Breast epithelium (tissue), 4 donors: ENCODE measurements around the gene MUS81. TPM values are rescaled to one million over a fixed set of nuclear protein-coding genes. Genes with fewer than 3 reads are reported as not detected.
"Not testable (repeated sequence)": the region's sequence is repeated elsewhere in the genome, so short reads cannot be mapped to it uniquely, and the experiment has no call there.

ENCODE experiments used
- DNase-seq, 2 donors: peaks; one replicate each; pipeline ENCODE4 v3.0.0-alpha.2; 2019; ENCODE audit warnings: low spot score in 2 of 2
- H3K27ac ChIP-seq, 2 donors: fragments of 200-600 bp; sonication (generic) in 1 of 2; one replicate each; pipeline ENCODE4 v1.5.1; 2016 to 2019; ENCODE audit warnings: mild to moderate bottlenecking in 1 of 2
- H3K27me3 ChIP-seq, 2 donors: fragments of 200-600 bp; sonication (generic) in 1 of 2; one replicate each; pipeline versions ENCODE4 v1.5.1 to v1.6.0; 2017 to 2019; ENCODE audit warnings: control low read depth in 1 of 2, mild to moderate bottlenecking in 1 of 2
- H3K36me3 ChIP-seq: fragments of 200-600 bp; one replicate; pipeline ENCODE4 v1.5.1; 2019
- H3K4me1 ChIP-seq, 2 donors: fragments of 200-600 bp; sonication (generic); one replicate each; pipeline ENCODE4 v1.5.1; 2016 to 2019; ENCODE audit warnings: control low read depth in 1 of 2
- H3K4me3 ChIP-seq, 3 donors: fragments of 200-600 bp; sonication (generic); 1 replicate in 2 of 3; 2 replicates in 1 of 3; pipeline ENCODE4 v1.5.1; 2016 to 2019; ENCODE audit warnings: mild to moderate bottlenecking in 3 of 3, moderate library complexity in 2 of 3
- H3K9me3 ChIP-seq, 2 donors: fragments of 200-600 bp; sonication (generic) in 1 of 2; one replicate each; pipeline ENCODE4 v1.5.1; 2016 to 2019; ENCODE audit warnings: control low read depth in 1 of 2
- CTCF ChIP-seq, 3 donors: fragments of 450-650 bp; IDR thresholded peaks; one replicate each; pipeline ENCODE4 v1.5.1; 2016 to 2017; ENCODE audit warnings: antibody characterized with exemption in 3 of 3, mild to moderate bottlenecking in 3 of 3, moderate library complexity in 3 of 3
- POLR2A ChIP-seq: fragments of 450-650 bp; IDR thresholded peaks from one replicate; pipeline ENCODE4 v1.6.1; 2016; ENCODE audit warnings: antibody characterized with exemption, mild to moderate bottlenecking, moderate library complexity
- POLR2AphosphoS5 ChIP-seq, 3 donors: sonication (generic); formaldehyde crosslinking; IDR thresholded peaks; one replicate each; pipeline ENCODE4 v1.6.1; 2017; ENCODE audit warnings: antibody characterized with exemption in 3 of 3
- intact Hi-C: fragments of 100-400 bp; cut with DNase I; formaldehyde crosslinking; loops from one replicate; pipeline ENCODE4 v1.15.1; 2023; ENCODE audit warnings: low total_unique reads
- total RNA-seq, 3 donors: library from RNA; depleted of rRNA; stranded (reverse); fragments of >200 nt; gene quantifications; one replicate each; pipeline ENCODE4 v1.1.0, GENCODE V29; 2016

The MUS81 gene
- total RNA-seq, 3 donors from 2014 or later: 29.8 to 44.6 (median 42.9) TPM

- intact Hi-C loops: no loop called here
- DNase-seq: no peak
- Histone ChIP-seq H3K27ac (no peak overlapping the region), H3K4me1 (no peaks in the 10 kb centered on the region), H3K36me3 (no peaks in the 10 kb centered on the region), H3K4me3 (no peak overlapping the region), H3K27me3 (no peaks in the 10 kb centered on the region), H3K9me3 (no peaks in the 10 kb centered on the region)
- TF ChIP-seq POLR2AphosphoS5 (IDR thresholded peaks at IDR 0.05) (no peak), POLR2A (no peak), CTCF (IDR thresholded peaks at IDR 0.05) (no peak)
These were observed 37.3 kb upstream of the MUS81 start for GRCh38 chr11:65822776-65823528.

GRCh38 chr11:65826984-65827735 is 33.1 kb upstream of the MUS81 start:
- intact Hi-C loops: no loop called here
- H3K27ac ChIP-seq: no peak overlapping the region

GRCh38 chr11:65829459-65829858 is 30.8 kb upstream of the MUS81 start:
- intact Hi-C loops: no loop called here
- no peak for DNase-seq

More at GRCh38 chr11:65826984-65827735, 33.1 kb upstream of the MUS81 start:
- no peak for TF ChIP-seq CTCF (IDR thresholded peaks at IDR 0.05)
- TF ChIP-seq POLR2AphosphoS5 (IDR thresholded peaks at IDR 0.05): no peak
- no peak for TF ChIP-seq POLR2A
- H3K4me1 ChIP-seq: no peaks in the 10 kb centered on the region
- H3K27me3 ChIP-seq: no peaks in the 10 kb centered on the region
- no peaks in the 10 kb centered on the region for H3K9me3 ChIP-seq
- H3K4me3 ChIP-seq: no peak overlapping the region
- H3K36me3 ChIP-seq: no peaks in the 10 kb centered on the region
- no peak for DNase-seq

GRCh38 chr11:65832231-65832630 is 28.0 kb upstream of the MUS81 start:
- H3K4me3 ChIP-seq, H3K4me1 ChIP-seq, DNase-seq, H3K27me3 ChIP-seq, H3K36me3 ChIP-seq, H3K27ac ChIP-seq, H3K9me3 ChIP-seq, intact Hi-C loops: not testable (repeated sequence)

More at GRCh38 chr11:65829459-65829858, 30.8 kb upstream of the MUS81 start:
- Histone ChIP-seq H3K4me1 (peaks cover 0 to 4% of the 10 kb centered on the region in 2 donors), H3K4me3 (no peak overlapping the region), H3K27ac (no peak overlapping the region), H3K27me3 (no peaks in the 10 kb centered on the region), H3K36me3 (no peaks in the 10 kb centered on the region), H3K9me3 (no peaks in the 10 kb centered on the region)
- no peak for TF ChIP-seq POLR2AphosphoS5 (IDR thresholded peaks at IDR 0.05)
- no peak for TF ChIP-seq CTCF (IDR thresholded peaks at IDR 0.05)
- no peak for TF ChIP-seq POLR2A

GRCh38 chr11:65833297-65834030 is 26.8 kb upstream of the MUS81 start, which contains the start of gene SNX32:
TSS of gene SNX32 (plus strand) at chr11:65833963. CDS start at chr11:65834066, 103 bp downstream.
- H3K36me3 ChIP-seq: no peaks in the 10 kb centered on the region
- no peaks in the 10 kb centered on the region for H3K9me3 ChIP-seq
- intact Hi-C loops: no loop called here
- peak; percentile 92 to 95 for DNase-seq
- TF ChIP-seq CTCF (IDR thresholded peaks at IDR 0.05) (no peak), POLR2A (no peak), POLR2AphosphoS5 (IDR thresholded peaks at IDR 0.05) (no peak)
- no peaks in the 10 kb centered on the region for H3K27me3 ChIP-seq
- peaks cover 0 to 4% of the 10 kb centered on the region in 2 donors for H3K4me1 ChIP-seq
- peak within 1 kb of the TSS; percentile 16 to 66 for H3K27ac ChIP-seq
- H3K4me3 ChIP-seq: peak within 1 kb of the TSS; percentile 52 to 68 (median 64)
